ENCODE results near the gene METTL26.

Gene METTL26

GRCh38 chr16:621526-622105 is 14.5 kb downstream of the METTL26 start:
- H3K36me3 ChIP-seq (replicated peaks; ENCODE audit: insufficient read depth, low read length) = no peaks in the 10 kb centered on the region
- H3K79me2 ChIP-seq (ENCODE audit: low read length) = 0 out of 2 replicates have a peak, but pooled peaks cover 3% of the 10 kb centered on the region
- H3K9ac ChIP-seq (ENCODE audit: low read length) = no peak overlapping the region
- no peaks in the 10 kb centered on the region for H3K9me3 ChIP-seq (replicated peaks; ENCODE audit: insufficient read depth, low read length)
- TF ChIP-seq CTCF (IDR thresholded peaks at IDR 0.05; ENCODE audit: low read length) (no peak), EZH2 (optimal IDR thresholded peaks at IDR 0.05; ENCODE audit: low read depth, low read length) (no peak), EZH2phosphoT487 (IDR thresholded peaks at IDR 0.05; ENCODE audit: low read length) (no peak)
- H3K27me3 ChIP-seq (replicated peaks; ENCODE audit: insufficient read depth, low read length) = no peaks in the 10 kb centered on the region
- DNase-seq = no peak
- H3K27ac ChIP-seq (ENCODE audit: low read length) = no peak overlapping the region
- H3K4me2 ChIP-seq (ENCODE audit: low read depth, low read length) = no peak overlapping the region
- H4K20me1 ChIP-seq (ENCODE audit: insufficient read depth, low read length) = no peaks in the 10 kb centered on the region
- no peak overlapping the region for H3K4me3 ChIP-seq (ENCODE audit: low read length)
- no peaks in the 10 kb centered on the region for H3F3A ChIP-seq (ENCODE audit: insufficient read depth, low read length)
- H3K4me1 ChIP-seq (ENCODE audit: low read length) = no peaks in the 10 kb centered on the region
- no peak overlapping the region for H2AFZ ChIP-seq (ENCODE audit: low read length)
- no peaks in the 10 kb centered on the region for H3K9me2 ChIP-seq (replicated peaks; ENCODE audit: insufficient read depth, low read length)

- no peak overlapping the region for H3K4me2 ChIP-seq (ENCODE audit: low read depth, low read length)
- DNase-seq = no peak
- H3K27ac ChIP-seq (ENCODE audit: low read length) = no peak overlapping the region
- H3K9me3 ChIP-seq (replicated peaks; ENCODE audit: insufficient read depth, low read length) = no peaks in the 10 kb centered on the region
- no peaks in the 10 kb centered on the region for H3K4me1 ChIP-seq (ENCODE audit: low read length)
- no peak overlapping the region for H3K9ac ChIP-seq (ENCODE audit: low read length)
- H4K20me1 ChIP-seq (ENCODE audit: insufficient read depth, low read length) = no peaks in the 10 kb centered on the region
- H3K4me3 ChIP-seq (ENCODE audit: low read length) = no peak overlapping the region
- no peak overlapping the region for H2AFZ ChIP-seq (ENCODE audit: low read length)
- no peaks in the 10 kb centered on the region for H3F3A ChIP-seq (ENCODE audit: insufficient read depth, low read length)
- no peaks in the 10 kb centered on the region for H3K9me2 ChIP-seq (replicated peaks; ENCODE audit: insufficient read depth, low read length)
- H3K27me3 ChIP-seq (replicated peaks; ENCODE audit: insufficient read depth, low read length) = no peaks in the 10 kb centered on the region
- 0 out of 2 replicates have a peak, but pooled peaks cover 3% of the 10 kb centered on the region for H3K79me2 ChIP-seq (ENCODE audit: low read length)
- TF ChIP-seq EZH2 (optimal IDR thresholded peaks at IDR 0.05; ENCODE audit: low read depth, low read length) (no peak), CTCF (IDR thresholded peaks at IDR 0.05; ENCODE audit: low read length) (no peak), EZH2phosphoT487 (IDR thresholded peaks at IDR 0.05; ENCODE audit: low read length) (no peak)
- H3K36me3 ChIP-seq (replicated peaks; ENCODE audit: insufficient read depth, low read length) = no peaks in the 10 kb centered on the region
Observed at GRCh38 chr16:620700-621525, 15.2 kb downstream of the METTL26 start.

- no peak overlapping the region for H3K4me3 ChIP-seq (ENCODE audit: low read length)
- no peaks in the 10 kb centered on the region for H3K4me1 ChIP-seq (ENCODE audit: low read length)
- no peaks in the 10 kb centered on the region for H4K20me1 ChIP-seq (ENCODE audit: insufficient read depth, low read length)
- H2AFZ ChIP-seq (ENCODE audit: low read length) = no peak overlapping the region
- 0 out of 2 replicates have a peak, but pooled peaks cover 7% of the 10 kb centered on the region for H3K79me2 ChIP-seq (ENCODE audit: low read length)
- H3K27me3 ChIP-seq (replicated peaks; ENCODE audit: insufficient read depth, low read length) = no peaks in the 10 kb centered on the region
- H3K36me3 ChIP-seq (replicated peaks; ENCODE audit: insufficient read depth, low read length) = no peaks in the 10 kb centered on the region
- no peak overlapping the region for H3K9ac ChIP-seq (ENCODE audit: low read length)
- H3K27ac ChIP-seq (ENCODE audit: low read length) = no peak overlapping the region
- TF ChIP-seq EZH2 (optimal IDR thresholded peaks at IDR 0.05; ENCODE audit: low read depth, low read length) (no peak), CTCF (IDR thresholded peaks at IDR 0.05; ENCODE audit: low read length) (no peak), EZH2phosphoT487 (IDR thresholded peaks at IDR 0.05; ENCODE audit: low read length) (no peak)
- no peaks in the 10 kb centered on the region for H3F3A ChIP-seq (ENCODE audit: insufficient read depth, low read length)
- DNase-seq = no peak
- no peaks in the 10 kb centered on the region for H3K9me3 ChIP-seq (replicated peaks; ENCODE audit: insufficient read depth, low read length)
- no peaks in the 10 kb centered on the region for H3K9me2 ChIP-seq (replicated peaks; ENCODE audit: insufficient read depth, low read length)
- no peak overlapping the region for H3K4me2 ChIP-seq (ENCODE audit: low read depth, low read length)
Observed at GRCh38 chr16:619476-620100, 16.5 kb downstream of the METTL26 start.

Measured in MM.1S (cell line).